Uterus (tissue), 4 donors: ENCODE data around the gene SEC16A. TPM values are rescaled to one million over a fixed set of nuclear protein-coding genes. Genes with fewer than 3 reads are reported as not detected.

Experiments
- DNase-seq, 2 donors: peaks; one replicate each; pipeline ENCODE4 v3.0.0-alpha.2; 2019 to 2020
- H3K27ac ChIP-seq, 2 donors: fragments of 200-600 bp; sonication (generic); 1 replicate in 1 of 2; 2 replicates in 1 of 2; pipeline ENCODE4 v1.5.1; 2016 to 2018
- H3K27me3 ChIP-seq, 2 donors: fragments of 200-600 bp; sonication (generic); one replicate each; pipeline ENCODE4 v1.5.1; 2018 to 2019; ENCODE audit warnings: control low read depth in 1 of 2
- H3K36me3 ChIP-seq, 2 donors: fragments of 200-600 bp; sonication (generic); one replicate each; pipeline ENCODE4 v1.5.1; 2019; ENCODE audit warnings: control low read depth in 1 of 2
- H3K4me1 ChIP-seq, 2 donors: fragments of 200-600 bp; sonication (generic); one replicate each; pipeline ENCODE4 v1.5.1; 2018 to 2019; ENCODE audit warnings: control low read depth in 1 of 2
- H3K4me3 ChIP-seq, 2 donors: fragments of 200-600 bp; sonication (generic); 1 replicate in 1 of 2; 2 replicates in 1 of 2; pipeline ENCODE4 v1.5.1; 2018 to 2019; ENCODE audit warnings: mild to moderate bottlenecking in 1 of 2
- H3K9me3 ChIP-seq, 2 donors: fragments of 200-600 bp; sonication (generic); one replicate each; pipeline ENCODE4 v1.5.1; 2019; ENCODE audit warnings: control low read depth in 1 of 2
- CTCF ChIP-seq, 4 experiments: fragments of 200-600 bp in 2 of 4; fragments of 450-650 bp in 2 of 4; sonication (generic) in 2 of 4; IDR thresholded peaks; one replicate each; pipeline ENCODE4 v1.5.1; 2016 to 2019; ENCODE audit warnings: antibody characterized with exemption in 4 of 4, mild to moderate bottlenecking in 2 of 4, moderate library complexity in 1 of 4
- POLR2A ChIP-seq, 2 donors: fragments of 450-650 bp; IDR thresholded peaks; one replicate each; pipeline ENCODE4 v1.6.1; 2016; ENCODE audit warnings: antibody characterized with exemption in 2 of 2, mild to moderate bottlenecking in 1 of 2, moderate library complexity in 1 of 2
- intact Hi-C: fragments of 100-400 bp; cut with DNase I; formaldehyde crosslinking; loops from one replicate; pipeline ENCODE4 v1.15.1; 2023; ENCODE audit warnings: low total_unique reads
- total RNA-seq, 4 donors: library from RNA; depleted of rRNA in 3 of 4; stranded (reverse); fragments of >200 nt in 3 of 4; gene quantifications; one replicate each; pipeline versions ENCODE4 v1.1.0 to v1.2.4, GENCODE V29; 2014 to 2023
- donor health status: DM: yes; HTN: yes; CAD: no.

The SEC16A gene
- total RNA-seq, 4 donors from 2014 or later: 18.8 to 73.2 (median 35.1) TPM

- no peaks in the 10 kb centered on the region for H3K36me3 ChIP-seq
- no peaks in the 10 kb centered on the region for H3K4me1 ChIP-seq
- no peak overlapping the region for H3K27ac ChIP-seq
- intact Hi-C loops: no loop called here
- H3K4me3 ChIP-seq: no peak overlapping the region
- no peaks in the 10 kb centered on the region for H3K27me3 ChIP-seq
- TF ChIP-seq CTCF (IDR thresholded peaks at IDR 0.05) (no peak), POLR2A (IDR thresholded peaks at IDR 0.05) (no peak)
- DNase-seq: no peak
- no peaks in the 10 kb centered on the region for H3K9me3 ChIP-seq
These were observed 18.8 kb upstream of the SEC16A start for GRCh38 chr9:136501686-136502085.

GRCh38 chr9:136499935-136500910, 17.4 kb upstream of the SEC16A start:
- no peaks in the 10 kb centered on the region for H3K9me3 ChIP-seq
- H3K36me3 ChIP-seq: no peaks in the 10 kb centered on the region
- no peak for DNase-seq
- H3K4me3 ChIP-seq: no peak overlapping the region
- H3K27ac ChIP-seq: no peak overlapping the region
- TF ChIP-seq CTCF (IDR thresholded peaks at IDR 0.05) (no peak), POLR2A (IDR thresholded peaks at IDR 0.05) (no peak)
- intact Hi-C loops: no loop called here
- H3K4me1 ChIP-seq: no peaks in the 10 kb centered on the region
- no peaks in the 10 kb centered on the region for H3K27me3 ChIP-seq

- Histone ChIP-seq H3K27me3 (no peaks in the 10 kb centered on the region), H3K4me3 (no peak overlapping the region), H3K36me3 (no peaks in the 10 kb centered on the region), H3K27ac (no peak overlapping the region), H3K9me3 (no peaks in the 10 kb centered on the region), H3K4me1 (no peaks in the 10 kb centered on the region)
- intact Hi-C loops: no loop called here
- no peak for DNase-seq
- TF ChIP-seq CTCF (IDR thresholded peaks at IDR 0.05) (no peak), POLR2A (IDR thresholded peaks at IDR 0.05) (no peak)
These were observed 16.5 kb upstream of the SEC16A start for GRCh38 chr9:136499071-136499934.

GRCh38 chr9:136497916-136498695, 15.3 kb upstream of the SEC16A start:
- no peaks in the 10 kb centered on the region for H3K36me3 ChIP-seq
- no peaks in the 10 kb centered on the region for H3K4me1 ChIP-seq
- H3K4me3 ChIP-seq: no peak overlapping the region
- H3K9me3 ChIP-seq: no peaks in the 10 kb centered on the region
- no peak overlapping the region for H3K27ac ChIP-seq
- TF ChIP-seq CTCF (IDR thresholded peaks at IDR 0.05): no peak
- intact Hi-C loops: no loop called here
- DNase-seq: no peak
- H3K27me3 ChIP-seq: no peaks in the 10 kb centered on the region
